RWPE1 (cell line): ENCODE results near the gene CAPN12.
"Not testable (repeated sequence)": the region's sequence is repeated elsewhere in the genome, so short reads cannot be mapped to it uniquely, and the experiment has no call there.

Experiments
- CTCF ChIA-PET: fragments of 350-600 bp; sonication (Branson Sonifier 250); formaldehyde crosslinking; extraction: SDS; loops from one replicate; lab custom pipeline; 2021; lab: Yijun Ruan, JAX
- POLR2A ChIA-PET: fragments of 400-600 bp; formaldehyde crosslinking; extraction: SDS; loops from one replicate; lab custom pipeline; 2020; ENCODE audit warnings: antibody characterized with exemption; ENCODE audit not compliant: low non-redundant PET; lab: Yijun Ruan, JAX
- DNase-seq: peaks from one replicate; pipeline ENCODE4 v3.0.0; 2012; ENCODE audit warnings: low spot score
- H3K27ac ChIP-seq: fragments of 450-650 bp; 2 replicates; pipeline ENCODE4 v1.5.1; 2017
- CTCF ChIP-seq: fragments of 450-650 bp; conservative IDR thresholded peaks from 2 replicates; pipeline ENCODE4 v1.5.1; 2017; ENCODE audit warnings: low read depth, mild to moderate bottlenecking

The CAPN12 gene

GRCh38 chr19:38769635-38770211, 25.4 kb upstream of the CAPN12 start:
- TF ChIP-seq CTCF, result peak; percentile 77
- peak; percentile 44 for DNase-seq
- H3K27ac ChIP-seq, result no peak overlapping the region; the same call in 1 of the 2 replicates
- CTCF ChIA-PET, result interaction anchor here (0.6 to 1.4 kb wide), 9 partner anchors 9 to 441 kb away, joined by 3 to 6 read pairs (median 4); partner anchors contain the start of gene ECH1
- POLR2A ChIA-PET, result no interaction called here

GRCh38 chr19:38766276-38767047, 22.2 kb upstream of the CAPN12 start:
- POLR2A ChIA-PET, result no interaction called here
- TF ChIP-seq CTCF, result no peak
- CTCF ChIA-PET, result interaction anchor here (0.6 to 1.2 kb wide), 2 partner anchors 72 to 221 kb away, joined by 3 to 5 read pairs; no protein-coding TSS in a partner anchor

GRCh38 chr19:38765214-38765613, 20.9 kb upstream of the CAPN12 start:
- H3K27ac ChIP-seq, result no peak overlapping the region
- DNase-seq, result no peak
- ChIA-PET CTCF (interaction anchor here (0.6 to 0.7 kb wide), 2 partner anchors 77 to 165 kb away, joined by 3 to 8 read pairs; partner anchors contain the start of genes MRPS12 and SARS2), POLR2A (interaction anchor here (0.5 kb wide), 1 partner anchor 33 kb away, joined by 7 read pairs; no protein-coding TSS in a partner anchor)
- TF ChIP-seq CTCF, result no peak

More at GRCh38 chr19:38766276-38767047, 22.2 kb upstream of the CAPN12 start:
- no peak overlapping the region for H3K27ac ChIP-seq
- DNase-seq, result no peak

- DNase-seq, result no peak
- POLR2A ChIA-PET, result no interaction called here
- CTCF ChIA-PET, result no interaction called here
- TF ChIP-seq CTCF, result no peak
- H3K27ac ChIP-seq, result no peak overlapping the region
Measured at GRCh38 chr19:38763795-38764220, 19.5 kb upstream of the CAPN12 start.

- POLR2A ChIA-PET, DNase-seq, H3K27ac ChIP-seq, CTCF ChIA-PET: not testable (repeated sequence)
Measured at GRCh38 chr19:38761884-38762389, 17.7 kb upstream of the CAPN12 start.

GRCh38 chr19:38760805-38761517, 16.7 kb upstream of the CAPN12 start:
- POLR2A ChIA-PET, result interaction anchor here (0.7 kb wide), 1 partner anchor 111 kb away, joined by 4 read pairs; no protein-coding TSS in a partner anchor
- CTCF ChIA-PET, H3K27ac ChIP-seq: not testable (repeated sequence)

GRCh38 chr19:38759590-38760003, 15.3 kb upstream of the CAPN12 start:
- no peak for TF ChIP-seq CTCF
- DNase-seq, result no peak
- POLR2A ChIA-PET, result no interaction called here
- H3K27ac ChIP-seq, result no peak overlapping the region
- CTCF ChIA-PET, result no interaction called here

More at GRCh38 chr19:38760805-38761517, 16.7 kb upstream of the CAPN12 start:
- DNase-seq, result not testable (repeated sequence)

GRCh38 chr19:38754196-38754595, 9.9 kb upstream of the CAPN12 start:
- DNase-seq, POLR2A ChIA-PET, CTCF ChIA-PET, H3K27ac ChIP-seq: not testable (repeated sequence)

GRCh38 chr19:38753783-38754182, 9.5 kb upstream of the CAPN12 start:
- CTCF ChIA-PET, H3K27ac ChIP-seq, POLR2A ChIA-PET, DNase-seq: not testable (repeated sequence)
